Activated CD4-positive, CD25-positive, alpha-beta regulatory T cell treated with anti-CD3 and anti-CD28 coated beads, Interleukin-2, amount 50 U/mL, for 16 hours (primary cell): ENCODE measurements around the gene KCNB1.

Experiments used
- DNase-seq: peaks from one replicate; pipeline ENCODE4 v3.0.0-alpha.2; 2020; ENCODE audit warnings: low read depth, low spot score

Gene KCNB1

DNA sequence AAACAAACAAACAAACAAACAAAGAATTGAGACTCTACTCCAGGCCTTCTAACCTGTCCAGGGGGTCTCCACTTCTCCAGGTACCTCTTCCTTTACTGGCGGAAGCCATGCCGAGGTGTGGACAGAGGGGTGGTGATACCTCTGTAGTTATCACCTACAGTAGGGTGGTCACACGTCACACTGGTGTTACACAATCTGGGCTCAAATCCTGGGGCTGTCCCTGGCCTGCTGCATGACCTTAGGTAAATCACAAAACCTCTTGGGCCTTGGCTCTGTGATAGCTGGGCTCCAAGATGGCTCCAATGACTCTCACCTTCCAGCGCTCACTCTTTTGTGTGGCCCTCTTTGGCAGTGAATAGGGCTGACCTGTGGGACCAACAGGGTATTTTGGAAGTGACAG, 127.8 kb downstream of the KCNB1 start:
- no peak for DNase-seq

DNA sequence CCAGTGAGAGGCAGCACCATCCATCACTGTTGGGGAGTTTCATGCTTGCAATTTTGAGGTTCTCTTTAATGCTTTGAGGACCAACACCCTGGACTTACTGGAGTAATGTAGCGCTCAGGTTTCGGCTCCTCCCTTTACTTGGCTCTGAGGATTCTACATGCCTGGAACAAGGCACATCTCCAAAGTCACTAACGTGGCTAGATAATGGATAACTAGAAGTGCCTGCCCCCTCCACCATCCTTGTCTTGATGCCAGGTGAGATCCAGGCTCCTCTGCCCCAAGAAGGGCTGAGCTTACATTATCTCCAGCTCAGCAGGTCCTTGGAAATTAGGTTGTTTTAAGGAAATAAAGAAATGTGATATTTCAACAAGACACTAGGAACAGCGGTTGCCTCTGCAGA, 129.1 kb downstream of the KCNB1 start:
- no peak for DNase-seq

DNA sequence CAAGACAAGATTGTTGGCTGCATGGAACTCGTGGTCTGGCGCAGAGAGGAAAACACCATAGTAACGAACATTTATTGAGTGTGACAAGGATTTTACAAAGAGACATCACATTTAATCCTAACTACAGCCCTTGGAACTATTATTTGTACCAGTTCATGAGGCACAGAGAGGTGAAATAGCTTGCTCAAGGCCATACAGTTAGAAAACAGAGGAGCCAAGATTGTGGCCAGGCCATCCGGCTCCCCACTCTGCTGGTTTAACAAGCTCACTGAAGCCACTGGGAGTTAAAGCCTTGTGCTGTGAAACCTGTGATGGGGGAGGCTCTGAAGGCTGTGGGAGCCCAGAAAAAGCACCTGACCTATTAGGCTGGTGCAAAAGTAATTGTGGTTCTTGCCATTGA, 129.7 kb downstream of the KCNB1 start:
- DNase-seq = no peak

DNA sequence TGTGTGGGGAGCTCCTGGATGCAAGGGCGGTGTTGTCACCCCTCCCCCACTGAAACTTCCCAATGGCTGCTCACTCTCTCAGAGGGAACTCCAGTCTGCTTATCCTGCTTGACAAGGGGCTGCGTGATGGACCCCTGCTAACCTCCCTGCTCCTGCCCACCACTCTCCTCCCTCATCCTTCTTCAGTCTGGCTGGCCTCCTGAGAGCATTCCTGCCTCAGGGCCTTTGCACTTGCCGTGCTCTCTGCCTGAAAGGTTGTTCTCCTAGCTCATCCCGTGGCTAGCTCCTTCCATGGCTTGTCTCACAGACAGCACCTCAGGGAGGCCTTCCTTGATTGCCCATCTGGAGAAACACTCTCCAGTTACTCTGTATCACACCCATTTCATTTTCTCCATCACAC, 130.7 kb downstream of the KCNB1 start:
- no peak for DNase-seq

DNA sequence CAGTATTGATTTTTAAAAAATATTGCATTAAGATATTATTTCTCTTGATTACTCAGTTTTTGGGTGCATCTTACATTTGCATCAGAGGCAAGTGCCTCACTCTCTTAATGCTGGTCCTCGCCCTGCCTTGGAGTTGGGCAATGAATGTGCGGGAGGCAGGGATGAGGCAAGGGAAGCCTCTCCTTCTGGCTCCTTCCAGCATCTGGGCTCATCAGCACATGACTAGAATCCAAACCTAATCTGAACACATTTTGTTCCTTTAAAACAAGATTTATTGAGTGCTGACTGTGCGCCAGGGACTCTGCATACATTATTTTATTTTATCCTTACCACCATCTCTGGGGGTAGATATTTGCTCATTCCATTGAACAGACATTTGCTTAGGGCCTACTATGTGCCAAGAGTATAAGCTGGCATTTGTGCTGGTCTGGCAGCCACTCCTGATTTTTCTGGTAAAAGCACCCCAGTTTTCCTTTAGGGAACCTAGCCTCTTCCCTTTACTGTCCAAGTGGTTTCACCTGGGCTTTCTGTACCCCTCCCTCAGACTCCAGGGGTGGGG, 132.7 kb downstream of the KCNB1 start:
- DNase-seq = no peak

DNA sequence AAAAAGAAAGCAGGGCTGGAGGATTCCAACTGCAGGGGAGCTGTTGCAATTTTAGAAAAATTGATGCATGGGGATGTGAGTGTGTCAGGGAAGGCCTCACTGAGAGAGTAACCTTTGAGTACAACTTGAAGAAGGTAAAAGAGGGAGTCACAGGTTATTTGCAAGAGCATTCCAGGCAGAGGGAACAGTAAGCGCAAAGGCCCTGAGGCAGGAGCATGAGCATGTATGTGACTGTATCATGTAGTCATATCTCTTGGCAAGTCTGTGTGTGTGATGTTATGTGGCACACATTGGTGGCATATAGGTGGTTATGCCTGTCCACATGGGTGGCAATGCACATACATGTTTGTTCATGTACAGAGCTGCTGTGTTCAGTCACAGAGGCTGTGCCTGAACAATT, 133.4 kb downstream of the KCNB1 start:
- DNase-seq = no peak

DNA sequence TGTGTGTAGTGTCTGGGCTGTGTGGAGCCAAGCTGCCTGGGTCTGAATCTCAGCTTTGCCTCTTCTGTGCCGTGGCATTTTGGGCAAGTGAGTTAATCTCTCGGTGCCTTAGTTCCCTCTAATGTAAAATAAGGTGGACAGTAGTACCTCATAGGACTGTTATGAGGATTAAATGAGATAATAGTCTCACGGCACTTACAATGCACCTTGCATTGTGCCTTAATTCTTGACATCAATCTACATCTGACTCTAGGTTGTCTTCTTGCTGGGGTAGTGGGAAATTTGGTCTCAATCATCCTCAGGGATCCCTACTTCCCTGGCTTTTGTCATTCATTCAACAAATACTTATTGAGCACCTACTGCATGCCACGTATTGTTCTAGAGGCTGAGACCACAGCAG, 133.9 kb downstream of the KCNB1 start:
- DNase-seq = no peak

DNA sequence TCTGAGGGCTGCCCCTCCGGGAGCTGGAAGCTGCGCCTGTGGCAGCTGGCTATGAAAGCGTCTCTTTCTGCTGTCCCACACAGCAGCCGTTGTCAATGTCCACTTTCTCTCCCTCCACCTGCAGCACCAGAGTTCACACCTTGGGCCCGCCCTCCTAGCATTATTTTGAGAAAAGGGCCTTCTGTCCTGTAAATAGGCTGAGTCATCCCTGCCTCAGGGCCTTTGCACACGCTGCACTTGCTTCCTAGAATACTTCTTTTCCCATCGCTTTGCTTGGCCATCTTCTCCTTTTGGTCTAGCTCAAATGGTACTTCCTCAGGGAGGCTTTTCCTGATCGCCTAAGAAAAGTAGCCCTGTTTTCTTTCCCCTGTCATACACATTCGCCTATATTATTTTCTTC, 135.3 kb downstream of the KCNB1 start:
- no peak for DNase-seq

DNA sequence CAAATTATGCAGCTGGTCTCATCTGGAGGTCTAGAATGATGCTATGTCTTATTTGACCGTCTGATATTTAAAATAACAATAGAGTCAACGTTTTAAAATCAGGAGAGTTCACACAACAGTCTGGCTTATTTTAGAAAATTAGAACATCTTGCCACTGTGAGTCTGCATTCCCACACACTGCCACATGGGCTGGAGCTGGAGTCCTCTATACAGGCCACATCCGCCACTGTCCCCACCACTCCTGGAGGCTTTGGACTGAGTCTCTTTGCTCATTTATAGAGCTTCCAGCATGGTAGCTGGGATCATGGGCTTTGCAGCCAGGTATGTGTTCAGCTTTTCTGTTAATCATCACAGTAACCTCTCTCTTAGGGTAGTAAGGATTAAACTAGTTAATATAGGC, 135.8 kb downstream of the KCNB1 start:
- DNase-seq = no peak

DNA sequence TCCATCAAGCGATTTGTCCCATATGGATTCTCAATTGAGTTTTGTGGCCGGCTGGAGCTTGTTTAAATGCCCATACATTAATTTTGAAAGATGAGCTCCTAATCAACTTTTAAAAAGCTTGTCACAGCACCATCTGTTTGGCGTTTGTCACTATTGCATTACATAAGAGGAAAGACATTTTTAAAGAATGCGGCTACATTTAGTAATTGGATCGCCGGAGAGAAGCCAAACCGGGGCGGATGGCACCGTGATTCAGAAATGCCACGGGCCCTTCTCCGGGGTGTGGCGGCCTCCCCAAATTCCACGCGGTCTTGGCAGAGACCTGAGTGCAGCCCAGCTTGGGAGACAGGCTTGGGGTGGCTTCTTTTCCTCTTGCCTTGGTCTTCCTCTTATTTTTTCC, 136.9 kb downstream of the KCNB1 start:
- no peak for DNase-seq

DNA sequence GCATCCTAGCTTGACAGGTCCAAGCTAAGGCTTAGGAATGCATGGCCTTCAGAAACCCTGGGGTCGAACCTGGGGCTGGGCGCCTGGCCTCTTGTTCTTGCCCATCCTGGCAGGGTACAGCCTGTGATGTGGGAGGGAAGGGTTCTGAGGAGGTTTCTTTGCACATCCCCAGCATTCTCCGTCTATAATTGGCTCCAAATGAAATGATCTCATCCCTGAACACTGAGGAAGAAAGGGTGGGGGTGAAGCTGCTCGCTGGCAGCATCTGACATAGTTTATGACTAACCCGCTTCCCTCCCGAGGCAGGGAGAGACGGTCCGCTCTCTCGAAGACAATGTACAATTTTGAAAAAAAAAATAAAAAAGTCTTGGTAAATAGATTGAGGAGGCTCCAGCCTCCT, 137.5 kb downstream of the KCNB1 start:
- no peak for DNase-seq

DNA sequence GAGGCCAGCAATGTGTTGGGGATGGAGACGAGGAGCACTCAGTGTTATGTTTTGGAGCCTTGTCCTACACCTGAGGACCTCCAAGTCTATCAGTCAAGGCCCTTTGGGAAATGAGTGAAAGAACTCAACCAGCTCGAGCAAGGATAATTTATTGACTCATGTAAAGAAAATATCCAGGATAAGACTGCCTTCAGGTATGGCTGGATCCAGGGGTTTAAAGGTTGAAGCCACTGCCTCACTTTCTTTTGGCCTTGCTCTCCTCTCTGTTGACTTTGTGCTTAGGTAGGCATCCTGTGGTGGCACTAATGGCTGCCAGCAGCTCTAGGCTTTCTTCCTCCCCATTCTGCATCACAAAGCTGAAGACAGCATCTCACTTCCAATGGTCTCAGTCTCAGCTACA, 138.3 kb downstream of the KCNB1 start:
- DNase-seq = no peak

DNA sequence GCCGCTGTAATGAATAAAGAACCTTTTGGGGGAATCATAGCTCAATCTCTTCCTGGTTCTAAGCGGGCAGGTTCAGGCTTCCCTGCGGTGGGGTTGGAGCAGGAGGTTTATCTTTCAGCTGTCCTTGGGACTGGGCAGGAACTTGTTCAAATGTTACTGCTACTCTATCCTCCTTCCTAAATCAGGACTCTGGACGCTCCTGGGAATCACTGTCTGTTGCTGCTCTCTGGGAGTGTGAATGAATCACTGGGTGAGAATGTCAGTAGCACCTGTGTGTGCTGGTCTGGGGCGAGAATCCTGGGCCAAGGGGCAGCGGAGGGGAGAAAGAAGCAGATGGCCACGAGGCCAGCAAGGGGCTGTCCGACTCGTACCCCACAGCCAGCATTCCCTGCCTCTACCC, 139.2 kb downstream of the KCNB1 start:
- no peak for DNase-seq

DNA sequence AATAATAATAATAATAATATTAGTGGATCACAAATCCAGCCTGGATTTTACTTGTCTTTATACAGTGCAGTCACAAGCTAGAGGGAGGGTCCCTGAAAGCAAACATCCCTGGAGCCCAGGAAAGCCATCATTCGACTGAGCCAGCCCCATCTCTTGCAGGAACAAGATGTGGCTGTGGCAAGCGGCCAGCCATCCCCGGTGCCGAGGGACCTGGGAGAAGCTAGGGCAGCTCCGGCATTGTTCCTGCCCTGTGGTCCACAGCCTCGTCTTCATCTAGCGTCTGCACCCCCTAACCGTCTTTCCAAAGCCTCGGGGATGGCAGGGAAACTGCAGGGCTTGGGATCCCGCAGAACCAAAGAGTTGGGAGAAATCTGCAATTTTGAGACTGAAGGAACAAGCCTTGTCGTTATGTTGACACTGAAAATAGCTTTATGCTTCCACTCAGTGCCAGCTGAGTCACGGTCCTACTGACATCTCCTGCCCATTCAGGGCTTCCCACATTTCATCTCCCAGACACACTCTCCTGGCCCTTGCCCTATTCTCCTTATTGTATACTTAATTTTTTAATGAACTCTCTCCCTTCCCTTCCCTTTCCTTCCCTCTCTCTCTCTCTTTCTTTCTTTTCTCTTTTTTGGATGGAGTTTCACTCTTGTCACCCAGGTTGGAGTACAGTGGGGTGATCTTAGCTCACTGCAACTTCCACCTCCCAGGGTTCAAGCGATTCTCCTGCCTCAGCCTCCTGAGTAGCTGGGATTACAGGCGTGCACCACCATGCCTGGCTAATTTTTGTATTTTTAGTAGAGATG, 142.1 kb downstream of the KCNB1 start:
- no peak for DNase-seq

DNA sequence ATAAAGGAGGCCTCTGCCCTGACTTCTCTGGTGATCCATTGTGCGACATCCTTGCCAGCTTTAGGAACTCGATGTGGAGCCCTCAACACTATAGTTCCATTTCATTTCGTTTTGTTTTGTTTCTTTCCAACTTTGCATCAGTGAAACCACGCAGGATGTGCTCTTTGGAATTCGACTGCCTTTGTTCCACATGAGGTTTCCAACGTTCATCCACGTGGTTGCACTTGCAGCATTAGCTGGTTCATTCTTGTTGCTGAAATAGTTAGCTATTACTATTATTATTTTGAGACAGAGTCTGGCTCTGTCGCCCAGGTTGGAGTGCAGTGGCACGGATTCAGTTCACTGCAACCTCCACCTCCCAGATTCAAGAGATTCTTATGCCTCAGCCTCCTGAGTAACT, 143.3 kb downstream of the KCNB1 start:
- DNase-seq = no peak

DNA sequence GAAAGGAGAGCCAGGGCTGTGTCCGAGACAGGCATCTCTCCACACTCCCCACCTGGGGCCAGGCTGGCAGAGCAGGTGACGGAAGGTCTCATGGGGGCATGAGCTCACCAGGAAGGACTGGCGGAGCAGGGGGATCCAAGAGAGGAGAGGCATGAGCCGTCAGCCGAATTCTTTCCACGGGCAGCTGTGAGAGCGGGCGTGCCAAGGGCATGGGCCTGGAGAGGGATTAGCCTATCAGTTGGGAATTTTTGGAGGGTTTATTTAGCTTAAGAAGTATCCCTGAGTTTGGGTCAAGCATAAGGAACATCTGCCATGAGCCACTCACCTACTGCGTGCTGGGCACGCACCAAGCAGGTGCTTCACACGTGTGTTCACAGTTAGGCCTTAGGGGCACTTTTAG, 144.4 kb downstream of the KCNB1 start:
- no peak for DNase-seq

DNA sequence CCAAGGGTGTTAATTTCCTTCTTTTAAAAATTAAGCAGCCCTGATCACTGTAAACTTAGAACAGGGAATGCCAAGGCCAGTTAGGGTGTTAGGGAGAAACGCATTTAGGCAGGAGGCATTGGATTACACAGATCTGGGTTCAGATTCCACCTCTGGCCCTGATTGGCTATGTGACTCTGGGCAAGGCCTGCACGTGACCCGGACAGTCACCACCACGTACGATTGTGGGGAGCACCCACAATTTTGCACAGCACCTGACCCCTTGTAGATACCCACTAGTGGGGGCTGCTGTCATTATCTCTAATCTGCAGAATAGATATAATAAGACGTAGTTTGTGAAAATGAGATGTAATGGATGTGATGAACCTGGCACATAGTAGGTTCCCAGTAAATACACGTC, 145.1 kb downstream of the KCNB1 start:
- DNase-seq = no peak

DNA sequence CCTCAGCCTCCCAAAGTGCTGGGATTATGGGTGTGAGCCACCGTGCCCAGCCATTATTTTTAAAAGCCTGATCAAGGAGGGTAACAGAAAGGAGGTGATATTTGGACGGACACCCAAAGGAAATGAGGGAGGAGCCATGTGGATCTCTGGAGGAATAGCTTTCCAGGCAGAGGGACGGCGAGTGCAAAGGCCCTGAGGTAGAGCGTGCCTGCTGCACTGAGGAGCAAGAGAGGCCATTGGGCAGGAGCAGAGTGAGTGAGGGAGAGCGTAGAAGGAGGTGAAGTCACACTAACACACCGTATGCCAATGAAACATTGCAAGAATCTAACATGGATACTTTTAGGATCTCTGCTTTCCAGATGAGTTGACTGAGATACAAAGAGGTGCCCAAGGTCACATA, 145.7 kb downstream of the KCNB1 start:
- no peak for DNase-seq

DNA sequence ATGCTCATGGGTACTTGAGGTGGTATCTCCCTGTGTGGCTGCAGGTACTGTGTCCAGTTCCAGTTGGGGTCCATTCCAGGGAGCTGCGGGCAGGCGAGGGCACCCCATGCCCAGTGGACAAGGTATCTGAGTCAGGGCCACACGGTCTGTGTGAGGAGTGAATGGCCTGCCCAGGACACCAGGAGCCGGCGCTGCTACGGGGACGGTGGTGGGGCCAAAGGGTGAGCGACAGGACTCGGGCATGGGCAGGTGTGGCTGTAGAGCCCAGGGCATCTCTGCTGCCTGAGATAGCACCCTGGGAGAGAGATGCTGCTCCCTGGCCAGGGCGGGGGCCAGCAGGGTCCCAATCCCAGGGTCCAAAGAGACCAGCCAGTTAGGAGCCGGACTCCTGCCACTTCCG, 147.0 kb downstream of the KCNB1 start:
- DNase-seq = no peak

DNA sequence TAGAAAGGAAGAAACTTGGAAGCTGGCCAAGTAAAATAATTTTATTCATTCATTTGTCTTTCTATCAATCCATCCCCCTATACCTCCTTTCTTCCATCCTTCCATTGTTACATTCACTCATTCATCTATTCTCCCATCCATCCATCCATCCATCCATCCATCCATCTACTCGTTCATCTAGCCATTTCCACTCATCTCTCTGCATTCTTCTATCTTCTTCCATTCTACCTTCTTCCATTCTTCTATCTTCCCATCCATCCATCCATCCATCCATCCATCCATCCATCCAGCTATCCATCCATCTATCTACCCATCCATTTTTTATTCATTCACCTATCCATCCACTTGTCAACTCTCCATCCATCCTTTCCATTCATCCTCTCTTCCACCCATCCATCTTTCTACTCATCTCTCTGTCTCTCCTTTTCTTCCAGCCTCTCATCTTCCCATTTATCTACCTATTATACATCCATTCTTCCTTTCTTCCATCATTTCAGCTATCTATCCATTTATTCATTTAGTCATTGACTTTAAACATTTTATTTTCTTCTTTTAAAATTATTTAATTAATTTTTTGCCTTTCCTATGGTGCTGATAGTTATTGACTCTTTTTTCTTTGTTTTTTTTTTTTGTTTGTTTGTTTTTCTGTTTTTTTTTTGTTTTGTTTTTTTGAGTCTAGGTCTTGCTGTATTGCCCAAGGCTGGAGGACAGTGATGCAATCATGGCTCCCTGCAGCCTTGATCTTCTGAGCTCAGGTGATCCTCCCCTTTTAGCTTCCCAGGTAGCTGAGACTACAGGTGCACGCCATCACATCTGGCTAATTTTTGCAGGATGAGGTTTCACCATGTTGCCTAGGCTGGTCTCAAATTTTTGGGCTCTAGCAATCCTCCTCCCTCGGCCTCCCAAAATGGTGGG, 151.5 kb downstream of the KCNB1 start:
- no peak for DNase-seq

DNA sequence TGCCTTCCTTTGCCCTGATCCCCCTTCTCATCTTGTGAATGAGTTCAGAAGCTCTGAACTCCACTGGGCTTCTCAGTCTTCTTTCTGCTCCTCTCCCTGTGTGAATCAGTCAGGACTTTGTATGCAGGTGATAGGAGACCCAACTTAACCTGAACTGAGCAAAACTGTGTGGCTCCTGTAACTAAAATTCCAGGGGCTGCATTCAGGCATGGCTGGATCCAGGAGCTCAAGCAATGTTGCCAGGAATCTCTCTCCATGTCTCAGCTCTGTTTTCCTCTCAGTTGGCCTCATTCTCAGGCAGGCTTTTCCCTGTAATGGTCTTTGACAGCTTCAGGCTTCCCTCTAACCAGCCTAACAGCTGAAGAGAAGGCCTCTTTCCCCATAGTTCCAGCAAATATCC, 153.7 kb downstream of the KCNB1 start:
- no peak for DNase-seq

DNA sequence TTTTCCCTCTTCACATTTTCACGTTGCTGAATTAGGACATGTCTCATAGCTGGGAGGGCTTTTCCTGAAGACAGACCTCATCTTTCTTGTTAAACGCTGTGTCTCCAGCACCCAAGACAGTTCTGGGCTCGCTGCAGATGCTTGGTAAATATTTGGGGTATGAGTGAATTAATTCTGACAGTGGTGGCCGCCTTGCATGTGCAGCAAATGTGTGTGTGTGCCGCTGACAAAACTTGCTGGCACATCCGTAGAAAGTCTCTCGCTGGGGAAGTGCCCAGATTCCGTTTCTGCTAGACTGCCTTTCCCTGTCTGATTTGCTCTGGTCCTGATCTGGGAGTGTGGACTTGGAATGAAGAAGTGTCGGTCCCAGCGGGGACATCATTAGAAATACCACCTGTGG, 156.4 kb downstream of the KCNB1 start:
- DNase-seq = no peak

DNA sequence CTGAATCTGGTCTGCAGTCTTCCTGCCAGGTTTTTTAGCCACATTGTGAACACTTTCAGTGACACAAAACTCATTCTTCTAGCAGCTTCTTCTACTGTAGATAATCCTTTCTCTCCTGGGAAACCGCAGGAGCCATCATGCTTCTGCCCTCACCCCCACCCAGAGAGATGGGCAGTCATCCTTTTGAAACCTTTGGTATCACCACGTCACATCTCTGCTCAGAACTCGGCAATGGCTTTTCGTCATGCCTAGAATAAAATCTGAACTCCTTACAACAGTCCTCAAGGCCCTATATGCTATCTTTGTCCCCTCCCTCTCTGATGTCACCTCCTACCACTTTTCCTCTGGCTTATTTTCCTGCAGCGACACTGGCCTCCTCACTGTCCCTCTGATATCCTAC, 158.2 kb downstream of the KCNB1 start:
- no peak for DNase-seq
